Hepatocyte (in vitro differentiated cells): ENCODE results near the gene PNLIP. TPM values are rescaled to one million over a fixed set of nuclear protein-coding genes. Genes with fewer than 3 reads are reported as not detected.

Experiments
- DNase-seq: peaks from one replicate; pipeline ENCODE4 v3.0.0-alpha.2; 2016; ENCODE audit warnings: low spot score
- H2AFZ ChIP-seq: fragments of 200-600 bp; sonication (generic); 2 replicates; pipeline ENCODE4 v1.6.0; 2016; ENCODE audit warnings: antibody characterized with exemption, mild to moderate bottlenecking
- H3K27ac ChIP-seq: fragments of 200-600 bp; sonication (generic); 2 replicates; pipeline ENCODE4 v1.5.1; 2016; ENCODE audit warnings: mild to moderate bottlenecking
- H3K27me3 ChIP-seq: fragments of 200-600 bp; sonication (generic); 2 replicates; pipeline ENCODE4 v1.6.1; 2016
- H3K36me3 ChIP-seq: fragments of 200-600 bp; sonication (generic); replicated peaks from 2 replicates; pipeline ENCODE4 v1.5.1; 2016; ENCODE audit warnings: low read depth; ENCODE audit not compliant: insufficient read depth
- H3K4me1 ChIP-seq: fragments of 200-600 bp; sonication (generic); 2 replicates; pipeline ENCODE4 v1.5.1; 2016; ENCODE audit warnings: mild to moderate bottlenecking, moderate library complexity; ENCODE audit not compliant: insufficient read depth
- H3K4me2 ChIP-seq: fragments of 200-600 bp; sonication (generic); 2 replicates; pipeline ENCODE4 v1.6.0; 2016
- H3K4me3 ChIP-seq: fragments of 200-600 bp; sonication (generic); 2 replicates; pipeline ENCODE4 v1.5.1; 2016; ENCODE audit warnings: mild to moderate bottlenecking
- H3K79me2 ChIP-seq: fragments of 200-600 bp; sonication (generic); 2 replicates; pipeline ENCODE4 v1.6.0; 2017; ENCODE audit warnings: mild to moderate bottlenecking
- H3K9me2 ChIP-seq: fragments of 200-600 bp; sonication (generic); replicated peaks from 2 replicates; pipeline ENCODE4 v1.6.0; 2017; ENCODE audit warnings: mild to moderate bottlenecking; ENCODE audit not compliant: insufficient read depth
- H3K9me3 ChIP-seq: fragments of 200-600 bp; sonication (generic); 2 replicates; pipeline ENCODE4 v1.5.1; 2016; ENCODE audit warnings: low read depth, mild to moderate bottlenecking
- H4K20me1 ChIP-seq: fragments of 200-600 bp; sonication (generic); 2 replicates; pipeline ENCODE4 v1.6.0; 2016; ENCODE audit warnings: mild to moderate bottlenecking; ENCODE audit not compliant: insufficient read depth, poor library complexity, severe bottlenecking
- CTCF ChIP-seq: fragments of 200-600 bp; sonication (generic); IDR thresholded peaks from 2 replicates; pipeline ENCODE4 v1.5.1; 2016; ENCODE audit warnings: antibody characterized with exemption, mild to moderate bottlenecking; ENCODE audit not compliant: poor library complexity
- EZH2 ChIP-seq: fragments of 200-600 bp; sonication (generic); IDR thresholded peaks from 2 replicates; pipeline ENCODE4 v1.6.1; 2016; ENCODE audit warnings: antibody characterized with exemption, mild to moderate bottlenecking, borderline replicate concordance
- EZH2phosphoT487 ChIP-seq: fragments of 200-600 bp; sonication (generic); IDR thresholded peaks from one replicate; pipeline ENCODE4 v1.6.1; 2018; ENCODE audit warnings: antibody characterized with exemption, mild to moderate bottlenecking, low read depth, moderate library complexity; ENCODE audit not compliant: unreplicated experiment, severe bottlenecking
- WGBS: methylation state at CpG from one replicate; pipeline ENCODE4 v1.1.6; 2016; ENCODE audit warnings: low lambda C conversion rate; ENCODE audit errors: missing lambda C conversion rate; 5-methylcytosine and 5-hydroxymethylcytosine counted together
- polyA plus RNA-seq: library from polyadenylated mRNA; unstranded; fragments of >200 nt; fragmentation: Nextera tagmentation; extraction: Ambion mirVana; gene quantifications from 2 replicates; pipeline ENCODE4 v1.2.1, GENCODE V29; 2016
- total RNA-seq: library from RNA; depleted of rRNA; stranded (reverse); fragments of >200 nt; gene quantifications from 2 replicates; pipeline ENCODE4 v1.2.3, GENCODE V29; 2014

Gene PNLIP
- total and polyA plus RNA-seq, 2 experiments from 2014 or later: 0.13 TPM; not detected in 1

DNA sequence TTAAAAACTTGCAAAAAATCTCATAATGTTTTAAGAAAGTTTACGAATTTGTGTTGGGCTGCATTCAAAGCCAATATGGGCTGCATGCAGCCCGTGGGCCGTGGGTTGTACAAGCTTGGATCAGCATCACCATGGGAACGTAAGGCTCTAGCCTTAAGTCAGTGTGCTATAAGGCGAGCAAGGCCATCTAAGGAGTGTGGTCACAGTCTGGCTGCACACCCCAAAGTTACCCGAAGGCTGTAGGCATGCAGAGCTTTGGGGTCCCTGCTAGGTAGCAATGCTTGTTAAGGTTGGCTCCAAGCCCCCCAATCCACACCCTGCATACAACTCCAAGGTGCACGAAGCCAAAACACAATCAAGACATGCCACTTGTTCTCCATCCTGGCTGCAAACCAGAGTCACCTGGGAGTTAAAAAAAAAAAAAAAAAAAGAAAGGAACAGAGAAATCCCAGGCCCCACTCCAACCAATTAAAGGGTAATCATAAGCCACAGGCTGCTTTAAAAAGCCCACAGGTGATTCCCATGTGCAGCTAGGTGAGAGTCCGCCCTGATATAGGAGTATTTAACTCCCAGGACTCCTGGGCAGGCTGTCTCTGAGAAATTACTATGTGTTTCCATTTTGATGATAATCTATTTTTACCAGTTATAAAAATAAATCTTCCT, 66.5 kb downstream of the PNLIP start:
- Histone ChIP-seq H3K27ac (no peak overlapping the region), H3K4me2 (no peak overlapping the region), H3K4me1 (peaks cover 4% of the 10 kb centered on the region), H3K27me3 (no peaks in the 10 kb centered on the region), H3K36me3 (no peaks in the 10 kb centered on the region), H3K9me2 (no peaks in the 10 kb centered on the region), H4K20me1 (no peaks in the 10 kb centered on the region), H3K4me3 (no peak overlapping the region), H3K9me3 (no peaks in the 10 kb centered on the region), H2AFZ (no peak overlapping the region), H3K79me2 (no peaks in the 10 kb centered on the region)
- DNase-seq: no peak
- no peak for TF ChIP-seq EZH2phosphoT487
- no peak for TF ChIP-seq EZH2
- TF ChIP-seq CTCF: no peak
- 96% methylated on average over 8 of the region's 8 CpGs for WGBS

GRCh38 chr10:116613471-116613870, 67.7 kb downstream of the PNLIP start:
- H3K27me3 ChIP-seq: no peaks in the 10 kb centered on the region
- peaks cover 4% of the 10 kb centered on the region for H3K4me1 ChIP-seq
- TF ChIP-seq CTCF (no peak), EZH2phosphoT487 (no peak), EZH2 (no peak)
- H2AFZ ChIP-seq: no peak overlapping the region
- no peaks in the 10 kb centered on the region for H3K9me3 ChIP-seq
- H3K79me2 ChIP-seq: no peaks in the 10 kb centered on the region
- H3K4me3 ChIP-seq: no peak overlapping the region
- H3K9me2 ChIP-seq: no peaks in the 10 kb centered on the region
- H3K36me3 ChIP-seq: no peaks in the 10 kb centered on the region
- no peak overlapping the region for H3K27ac ChIP-seq
- 60% methylated on average over 2 of the region's 2 CpGs for WGBS
- H3K4me2 ChIP-seq: no peak overlapping the region
- no peak for DNase-seq
- no peaks in the 10 kb centered on the region for H4K20me1 ChIP-seq

DNA sequence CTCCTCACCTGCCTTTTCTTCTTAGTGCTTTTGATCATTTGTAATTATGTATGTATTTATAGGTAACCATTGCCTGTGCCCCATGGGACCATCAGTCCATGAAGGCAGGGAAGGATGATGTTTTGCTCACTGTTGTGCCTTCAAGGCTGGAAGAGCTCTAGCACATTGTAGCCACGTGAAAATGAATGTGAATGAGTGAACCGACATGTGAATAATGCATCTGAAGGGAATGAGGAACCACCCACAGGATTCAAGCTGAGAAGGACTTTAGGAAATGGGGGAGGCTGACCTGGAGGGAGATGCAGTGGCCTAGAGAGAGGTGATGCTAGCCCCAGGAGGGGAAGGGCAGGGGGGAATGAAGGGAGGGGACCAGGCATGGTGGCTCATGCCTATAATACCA, 69.1 kb downstream of the PNLIP start:
- Histone ChIP-seq H3K79me2 (no peaks in the 10 kb centered on the region), H3K36me3 (no peaks in the 10 kb centered on the region), H4K20me1 (no peaks in the 10 kb centered on the region), H3K27ac (no peak overlapping the region), H3K9me3 (no peaks in the 10 kb centered on the region), H3K4me1 (no peaks in the 10 kb centered on the region), H3K27me3 (no peaks in the 10 kb centered on the region), H3K4me2 (no peak overlapping the region), H3K9me2 (no peaks in the 10 kb centered on the region), H3K4me3 (no peak overlapping the region), H2AFZ (no peak overlapping the region)
- DNase-seq: no peak
- 48% methylated on average over 2 of the region's 2 CpGs for WGBS
- TF ChIP-seq EZH2 (no peak), CTCF (no peak), EZH2phosphoT487 (no peak)
